Measurements from ENCODE around the gene LRRC47.

GRCh38 chr1:3814771-3815561 lies 18.7 kb upstream of the LRRC47 start:
- TF ChIP-seq BCL11A (IDR thresholded peaks at IDR 0.05; ENCODE audit: low read depth in 2 of 2, low read length in 2 of 2) (no peak), SAP30 (IDR thresholded peaks at IDR 0.05; ENCODE audit: insufficient read depth, insufficient replicate concordance, low read length) (no peak), POLR2AphosphoS5 (IDR thresholded peaks at IDR 0.05; ENCODE audit: low read depth, low read length) (no peak), CBX5 (IDR thresholded peaks at IDR 0.05; ENCODE audit: low read depth, low read length) (no peak), EGR1 (IDR thresholded peaks at IDR 0.05; ENCODE audit: borderline replicate concordance, low read depth, low read length) (no peak), MAFK (IDR thresholded peaks at IDR 0.05; ENCODE audit: low read depth, low read length) (no peak), CTCF (IDR thresholded peaks at IDR 0.05; ENCODE audit: control extremely low read depth in 1 of 3, insufficient read depth in 1 of 3, low read depth in 1 of 3, low read length in 3 of 3) (no peak), RFX5 (IDR thresholded peaks at IDR 0.05; ENCODE audit: borderline replicate concordance, low read depth, low read length) (no peak), TCF12 (IDR thresholded peaks at IDR 0.05; ENCODE audit: low read depth, low read length) (no peak), TBP (IDR thresholded peaks at IDR 0.05; ENCODE audit: low read depth, low read length) (no peak)

All from H1 (cell line).